Measurements from ENCODE around the gene STX3.

DNA sequence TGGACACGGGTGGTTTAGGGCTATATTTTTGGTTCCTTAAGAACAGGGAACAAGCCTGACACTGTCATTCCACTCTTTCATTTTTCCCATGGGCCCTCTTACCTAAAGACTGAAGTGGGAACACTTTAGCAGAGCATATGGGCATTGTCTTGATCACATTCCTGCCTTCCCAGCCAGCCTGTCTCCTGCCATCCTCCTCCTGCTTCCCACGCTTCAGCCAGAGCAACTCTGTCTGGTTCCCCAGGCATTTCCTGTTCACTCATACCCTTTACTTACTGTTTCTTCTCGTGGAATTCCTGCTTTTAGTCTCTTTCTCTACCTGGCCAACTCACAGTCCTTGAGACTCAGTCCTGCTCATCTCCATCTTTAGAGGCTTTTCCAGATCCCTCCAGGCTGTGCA lies 32.6 kb downstream of the STX3 start:
- TF ChIP-seq, protein P1, sequence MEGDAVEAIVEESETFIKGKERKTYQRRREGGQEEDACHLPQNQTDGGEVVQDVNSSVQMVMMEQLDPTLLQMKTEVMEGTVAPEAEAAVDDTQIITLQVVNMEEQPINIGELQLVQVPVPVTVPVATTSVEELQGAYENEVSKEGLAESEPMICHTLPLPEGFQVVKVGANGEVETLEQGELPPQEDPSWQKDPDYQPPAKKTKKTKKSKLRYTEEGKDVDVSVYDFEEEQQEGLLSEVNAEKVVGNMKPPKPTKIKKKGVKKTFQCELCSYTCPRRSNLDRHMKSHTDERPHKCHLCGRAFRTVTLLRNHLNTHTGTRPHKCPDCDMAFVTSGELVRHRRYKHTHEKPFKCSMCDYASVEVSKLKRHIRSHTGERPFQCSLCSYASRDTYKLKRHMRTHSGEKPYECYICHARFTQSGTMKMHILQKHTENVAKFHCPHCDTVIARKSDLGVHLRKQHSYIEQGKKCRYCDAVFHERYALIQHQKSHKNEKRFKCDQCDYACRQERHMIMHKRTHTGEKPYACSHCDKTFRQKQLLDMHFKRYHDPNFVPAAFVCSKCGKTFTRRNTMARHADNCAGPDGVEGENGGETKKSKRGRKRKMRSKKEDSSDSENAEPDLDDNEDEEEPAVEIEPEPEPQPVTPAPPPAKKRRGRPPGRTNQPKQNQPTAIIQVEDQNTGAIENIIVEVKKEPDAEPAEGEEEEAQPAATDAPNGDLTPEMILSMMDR (IDR thresholded peaks at IDR 0.05): no peak
- TF ChIP-seq EP300 (IDR thresholded peaks at IDR 0.05) (no peak), POLR2A (IDR thresholded peaks at IDR 0.05) (no peak), POLR2AphosphoS5 (IDR thresholded peaks at IDR 0.05) (no peak)
